ENCODE data around the gene CELF4.

Gene CELF4

DNA sequence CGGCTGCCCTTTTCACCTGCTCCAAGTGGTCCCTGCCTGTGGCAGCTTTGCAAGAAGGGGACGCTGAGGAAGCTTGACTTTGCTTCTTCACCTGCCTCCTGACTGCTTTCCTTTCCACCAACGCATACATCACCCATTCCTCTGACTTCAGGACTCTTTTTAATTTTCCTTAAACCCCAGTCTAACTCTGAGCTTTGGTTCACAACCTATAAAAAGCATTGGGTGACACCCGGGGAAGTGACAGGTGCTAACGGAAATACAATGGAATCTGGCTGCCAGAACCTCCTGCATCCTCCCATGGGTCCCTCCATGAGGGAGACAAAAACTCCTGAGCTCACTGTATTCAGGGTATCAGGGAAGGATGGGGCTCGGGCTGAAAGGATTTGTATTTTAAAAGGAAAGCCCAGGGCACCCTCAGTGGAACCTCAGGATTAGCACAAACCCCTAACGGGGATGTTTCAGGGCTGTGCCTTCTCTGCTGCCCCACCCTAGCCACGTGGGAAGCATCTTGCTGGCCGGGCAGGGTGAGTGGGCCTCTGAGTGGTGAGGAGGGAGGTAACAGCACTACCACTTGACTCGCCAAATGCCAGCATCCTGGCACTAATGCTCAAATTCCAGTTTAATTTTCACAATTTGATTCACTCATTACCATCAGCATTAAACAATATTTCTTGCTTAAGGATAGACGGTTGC lies 284.8 kb downstream of the CELF4 start:
- DNase-seq (ENCODE audit: low spot score), result no peak

DNA sequence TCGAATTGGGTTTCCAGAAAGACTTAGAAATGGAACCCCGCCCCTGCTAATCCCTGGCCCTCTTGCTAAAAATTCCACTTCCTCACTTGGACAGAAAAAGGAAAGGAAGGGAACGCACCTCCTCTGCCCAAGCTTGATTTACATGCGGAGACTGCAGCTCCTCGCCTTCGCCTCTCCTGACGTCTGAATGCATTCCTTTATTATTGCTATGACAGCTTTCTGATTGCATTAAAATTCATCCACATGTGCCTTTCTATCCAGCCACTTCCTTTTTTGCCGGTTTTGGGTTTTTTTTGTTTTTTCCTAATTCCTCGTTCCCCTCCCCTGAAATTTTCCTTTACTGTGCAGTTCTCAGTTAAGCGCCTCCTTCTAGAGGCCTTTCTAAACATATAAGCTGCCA lies 287.8 kb downstream of the CELF4 start:
- DNase-seq (ENCODE audit: low spot score), result no peak

DNA sequence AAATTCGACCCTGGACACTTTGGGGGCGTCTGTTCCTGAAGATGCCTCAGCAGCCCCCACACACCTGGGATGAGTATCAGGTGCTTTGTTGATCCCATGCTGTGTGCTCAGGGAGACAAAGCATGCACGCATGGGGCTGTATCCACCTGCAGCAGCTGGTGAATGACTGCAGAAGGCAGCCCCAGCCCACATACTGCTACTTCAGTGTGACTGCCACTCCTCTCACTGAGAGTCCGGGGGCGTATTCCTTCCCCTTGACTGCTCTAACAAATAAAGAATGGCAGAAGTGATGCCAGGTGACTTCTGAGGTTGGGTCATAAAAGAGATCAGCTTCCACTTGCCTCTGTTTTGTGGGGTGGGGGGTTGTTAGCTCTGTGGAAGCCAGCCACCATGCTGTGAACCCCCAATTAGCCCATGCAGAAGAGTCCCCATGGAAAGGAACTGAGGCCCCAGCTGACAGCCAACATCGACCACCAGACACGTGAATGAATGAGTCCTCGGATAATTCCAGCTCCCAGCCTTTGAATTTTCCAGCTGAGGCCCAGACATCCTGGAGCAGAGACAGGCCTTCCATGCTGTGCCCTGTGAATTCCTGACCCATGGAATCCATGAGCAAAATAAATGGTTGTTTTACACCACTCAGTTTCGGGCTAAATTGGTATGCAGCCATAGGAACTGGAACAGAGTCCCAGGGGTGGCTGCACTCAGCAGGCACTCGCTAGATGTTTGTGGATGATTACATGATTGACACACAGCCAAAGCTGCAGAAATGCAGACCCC lies 289.3 kb downstream of the CELF4 start:
- no peak for DNase-seq (ENCODE audit: low spot score)

DNA sequence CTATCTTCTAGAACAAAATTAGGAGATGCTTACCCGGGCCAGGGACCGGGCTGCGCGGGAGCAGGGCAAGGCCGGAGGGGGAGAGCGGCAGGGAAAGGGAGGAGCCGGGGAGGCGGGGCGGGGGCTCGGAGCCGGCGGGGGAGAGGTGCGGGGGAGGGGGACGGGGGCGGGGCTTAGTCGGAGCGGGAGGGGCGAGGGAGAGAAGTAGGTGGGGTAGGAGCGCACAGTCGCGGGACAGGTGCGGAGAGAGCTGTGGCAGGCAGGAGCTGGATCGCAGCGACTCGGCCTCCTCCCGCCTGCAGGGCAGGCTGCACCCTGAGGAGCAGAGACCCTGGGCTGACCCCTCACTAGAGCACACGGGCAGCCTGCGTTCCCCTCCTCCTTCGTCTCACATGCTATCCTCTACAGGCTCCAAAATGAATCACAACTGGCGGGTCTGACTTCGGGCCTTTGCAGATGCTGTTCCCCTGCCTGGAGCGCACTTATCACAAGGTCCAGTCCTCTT lies 290.3 kb downstream of the CELF4 start:
- no peak for DNase-seq (ENCODE audit: low spot score)

DNA sequence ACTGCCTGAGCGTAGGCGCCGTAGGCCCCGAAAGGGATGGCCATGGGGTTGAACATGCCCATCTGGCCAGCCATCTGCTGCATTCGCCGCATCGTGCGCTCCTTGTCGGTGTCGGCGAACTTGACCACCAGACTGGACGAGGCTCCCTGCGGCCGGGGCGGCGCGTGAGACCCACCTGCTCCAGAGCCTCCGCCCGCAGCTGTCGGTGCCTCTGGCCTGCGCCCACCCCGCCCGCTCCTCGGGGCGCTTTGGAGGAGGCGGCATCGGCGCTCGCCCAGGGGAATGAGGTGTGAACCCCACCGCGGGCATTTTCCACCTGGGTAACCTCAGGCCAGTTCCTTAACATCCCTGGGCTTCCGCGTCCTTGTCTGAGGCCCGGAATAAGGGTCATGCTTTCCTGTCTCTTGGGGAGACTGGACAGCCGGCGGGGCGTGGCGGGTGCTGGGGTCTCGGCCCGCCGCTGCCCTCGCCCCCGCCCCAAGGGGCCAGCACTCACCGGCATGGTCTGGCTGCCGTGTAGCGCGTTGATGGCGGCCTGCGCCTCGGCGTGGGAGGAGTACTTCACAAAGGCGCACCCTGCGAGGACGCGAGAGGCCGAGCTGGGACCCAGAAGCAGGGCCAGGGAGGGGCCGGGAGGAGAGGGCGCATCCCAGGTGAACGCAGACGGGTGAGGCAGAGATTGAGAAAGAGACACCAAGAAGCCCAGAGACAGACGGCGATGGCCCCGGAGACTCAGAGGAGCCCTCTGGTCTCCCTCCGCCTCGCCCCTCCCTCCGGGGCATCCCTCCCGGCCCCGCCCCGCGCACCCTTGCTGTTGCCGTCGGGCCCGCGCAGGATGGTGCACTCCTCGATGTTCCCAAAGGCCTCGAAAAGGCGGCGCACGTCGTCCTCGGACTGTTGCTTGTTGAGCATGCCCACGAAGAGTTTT lies 291.0 kb downstream of the CELF4 start:
- no peak for DNase-seq (ENCODE audit: low spot score)

DNA sequence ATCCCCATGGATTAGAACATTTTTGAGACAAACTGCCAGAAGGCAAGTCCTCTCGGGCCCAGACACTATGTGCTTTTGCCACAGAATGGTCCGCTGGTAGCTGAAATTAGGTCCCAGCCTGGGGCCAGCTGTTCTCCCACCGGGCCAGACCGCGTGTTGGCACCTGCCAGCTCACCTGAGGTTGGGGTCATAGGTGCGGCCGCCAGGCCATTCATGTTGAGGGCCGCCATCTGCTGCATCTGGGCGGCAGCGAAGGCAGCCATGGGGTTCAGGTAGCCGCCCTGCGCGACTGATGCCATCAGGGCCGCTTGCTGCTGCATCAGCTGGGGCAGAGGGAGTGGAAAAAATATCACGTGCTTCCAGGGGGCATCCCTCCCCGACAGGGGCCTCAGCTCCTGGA lies 292.8 kb downstream of the CELF4 start:
- no peak for DNase-seq (ENCODE audit: low spot score)

DNA sequence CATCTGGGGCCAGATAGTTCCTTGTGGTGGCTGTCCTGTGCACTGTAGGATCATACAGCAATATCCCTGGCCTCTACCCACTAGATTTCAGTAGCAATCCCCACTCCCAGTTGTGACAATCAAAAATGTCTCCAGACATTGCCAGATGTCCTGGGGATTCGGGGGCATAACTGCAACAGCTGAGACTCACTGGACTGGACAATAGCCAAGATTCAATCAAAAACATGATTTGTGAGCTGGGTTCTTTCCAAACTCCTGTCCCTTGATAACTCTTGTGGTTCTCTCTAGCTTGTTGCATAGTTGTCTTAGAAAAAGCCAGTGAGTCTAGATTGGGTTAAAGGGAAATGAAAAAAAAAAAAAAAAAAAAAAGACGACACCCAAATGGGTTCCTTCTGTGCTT lies 293.4 kb downstream of the CELF4 start:
- no peak for DNase-seq (ENCODE audit: low spot score)

DNA sequence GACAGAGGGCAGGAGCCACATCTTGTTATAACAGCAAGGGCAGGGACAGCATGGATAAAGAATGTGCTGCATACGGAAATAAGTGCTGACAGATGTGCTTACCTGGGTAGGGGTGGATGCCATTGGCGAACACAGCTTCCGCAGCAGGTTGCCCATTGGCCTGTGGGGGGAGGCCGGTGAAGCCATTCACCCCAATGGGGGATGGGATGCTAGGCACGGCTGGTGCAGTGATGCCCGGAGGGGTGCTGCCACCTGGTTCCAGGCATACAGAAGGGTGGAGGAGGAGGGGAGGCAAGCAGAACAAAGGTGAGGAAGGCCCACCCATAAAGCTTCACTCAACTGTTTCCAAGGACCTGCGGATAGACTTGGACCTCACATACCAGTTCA lies 294.9 kb downstream of the CELF4 start:
- DNase-seq (ENCODE audit: low spot score), result no peak

DNA sequence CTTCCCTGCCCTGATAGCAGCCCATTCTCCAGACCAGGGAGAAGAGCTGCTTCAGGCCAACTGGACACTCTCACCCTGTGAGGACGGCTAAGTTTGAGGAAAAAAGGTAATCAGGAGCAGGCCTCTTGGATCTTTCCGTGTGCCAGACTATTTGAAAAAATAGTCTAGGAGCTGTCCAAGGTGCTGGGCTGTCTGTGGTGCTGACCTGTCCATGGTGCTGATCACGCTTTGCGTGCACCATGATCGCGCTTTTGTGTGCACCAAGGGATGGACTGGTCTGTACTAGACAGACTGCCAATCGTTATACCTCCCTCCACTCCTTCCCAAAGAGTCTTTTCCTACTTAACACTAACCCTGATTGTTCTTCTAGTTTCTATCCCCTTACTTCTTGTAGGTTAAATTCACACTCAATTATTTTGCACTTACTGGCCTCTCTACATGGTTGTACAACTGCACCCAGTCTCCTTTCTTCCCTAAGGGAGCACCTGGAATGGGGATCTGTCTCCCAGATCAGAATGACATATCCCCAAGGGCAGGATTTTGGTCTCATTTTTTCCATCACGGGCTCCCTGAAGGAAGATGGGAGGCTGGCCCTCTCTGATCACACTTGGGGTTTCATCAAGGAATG lies 295.4 kb downstream of the CELF4 start:
- DNase-seq (ENCODE audit: low spot score), result no peak

DNA sequence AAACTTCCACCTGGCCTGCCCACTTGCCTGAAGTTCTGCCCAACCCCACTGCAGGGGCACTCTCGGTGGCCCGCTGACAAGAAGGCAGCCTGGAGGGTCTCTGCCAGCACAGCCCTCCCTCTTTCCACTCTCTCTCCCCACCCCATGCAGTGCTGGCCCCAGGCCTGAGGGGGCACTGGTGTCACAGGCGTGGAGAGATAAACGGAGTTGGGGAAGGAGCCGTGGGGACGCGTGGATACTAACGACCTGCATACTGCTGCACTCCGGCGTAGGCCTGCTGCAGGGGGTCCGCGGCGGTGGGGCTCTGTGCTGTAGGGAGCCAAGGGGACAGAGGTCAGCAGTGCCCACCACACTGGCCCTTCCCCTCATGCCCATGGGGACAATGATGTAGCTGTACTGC lies 299.3 kb downstream of the CELF4 start:
- no peak for DNase-seq (ENCODE audit: low spot score)

DNA sequence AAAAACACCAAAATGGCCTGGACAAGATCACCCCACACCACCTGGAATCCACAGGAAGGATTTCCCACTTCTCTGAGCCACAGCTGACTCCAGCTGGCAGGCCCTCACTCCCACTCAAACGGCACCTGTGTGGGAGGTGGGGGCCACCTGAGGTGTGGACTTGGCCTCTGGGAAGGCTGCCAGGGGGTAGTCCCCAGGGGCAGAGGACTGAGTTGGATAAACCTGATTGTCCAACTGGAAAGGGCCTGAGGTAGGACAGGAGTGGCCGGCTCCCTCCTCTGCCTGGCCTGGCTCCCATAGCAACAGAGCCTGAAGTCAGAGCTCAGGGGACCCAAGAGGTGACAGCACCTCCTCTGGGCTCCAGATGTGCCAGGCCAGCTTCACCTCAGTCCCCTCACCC lies 300.2 kb downstream of the CELF4 start:
- DNase-seq (ENCODE audit: low spot score), result no peak

DNA sequence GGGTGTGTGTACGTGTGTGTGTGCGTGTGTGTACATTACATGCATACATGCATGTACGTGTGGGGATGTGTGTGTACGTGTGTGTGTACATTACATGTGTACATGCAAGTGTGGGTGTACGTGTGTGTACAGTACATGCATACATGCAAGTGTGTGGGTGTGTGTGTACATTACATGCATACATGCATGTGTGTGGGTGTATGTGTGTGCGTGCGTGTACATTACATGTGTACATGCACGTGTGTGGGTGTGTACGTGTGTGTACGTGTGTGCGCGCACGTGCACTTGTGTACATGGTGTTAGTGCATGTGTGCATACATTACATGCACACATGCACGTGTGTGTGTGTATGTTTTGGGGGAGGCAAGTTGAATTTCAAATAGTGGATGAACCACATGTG lies 300.6 kb downstream of the CELF4 start:
- DNase-seq (ENCODE audit: low spot score), result no peak

DNA sequence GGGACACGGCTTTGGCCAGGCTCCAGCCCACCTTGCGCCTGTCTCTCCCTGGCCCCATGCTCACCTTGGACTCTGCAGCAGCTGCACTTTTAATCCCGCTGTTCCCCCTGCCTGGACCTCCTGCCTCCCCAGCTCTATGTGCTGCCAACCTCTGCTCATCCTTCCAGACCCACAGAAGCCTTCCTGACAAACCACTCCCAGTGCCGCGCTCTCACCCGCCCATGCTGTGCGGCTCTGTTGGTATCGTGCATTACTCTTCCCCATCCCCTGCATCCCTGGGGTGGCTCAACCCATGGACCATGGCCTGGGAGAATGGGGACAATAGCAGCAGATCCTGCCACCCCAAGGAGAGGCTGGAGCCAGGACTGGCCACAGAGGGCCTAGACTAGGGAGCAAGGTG lies 303.6 kb downstream of the CELF4 start:
- DNase-seq (ENCODE audit: low spot score), result no peak

DNA sequence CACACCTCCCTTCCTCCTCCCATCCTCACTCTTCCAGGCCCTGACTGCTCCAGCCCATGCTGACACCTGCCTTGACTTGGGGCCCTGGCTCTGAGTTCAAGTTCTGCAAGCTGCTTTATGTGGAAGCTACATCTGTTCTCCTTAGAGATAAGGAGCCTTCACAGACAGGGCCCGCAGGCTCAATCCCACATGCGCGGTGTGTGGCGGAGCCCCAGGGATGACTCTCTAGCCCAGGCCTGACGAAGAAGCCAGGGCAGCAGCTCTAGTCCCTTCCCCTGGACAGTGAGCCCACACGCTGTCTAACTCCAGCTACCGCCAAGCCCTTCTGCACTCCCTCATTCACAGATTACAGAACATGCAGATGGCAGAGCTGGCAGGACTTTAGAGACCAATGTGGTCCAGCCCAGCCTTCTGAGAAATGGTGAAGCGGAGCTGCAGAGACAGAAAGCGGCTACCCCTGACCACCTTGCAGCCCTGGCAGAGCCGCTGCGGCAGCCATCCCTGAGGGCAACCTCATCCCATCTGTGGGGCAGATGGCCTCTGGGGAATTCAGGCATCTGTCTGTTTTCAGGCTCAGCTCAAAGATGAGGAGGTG lies 304.3 kb downstream of the CELF4 start:
- DNase-seq (ENCODE audit: low spot score), result no peak

DNA sequence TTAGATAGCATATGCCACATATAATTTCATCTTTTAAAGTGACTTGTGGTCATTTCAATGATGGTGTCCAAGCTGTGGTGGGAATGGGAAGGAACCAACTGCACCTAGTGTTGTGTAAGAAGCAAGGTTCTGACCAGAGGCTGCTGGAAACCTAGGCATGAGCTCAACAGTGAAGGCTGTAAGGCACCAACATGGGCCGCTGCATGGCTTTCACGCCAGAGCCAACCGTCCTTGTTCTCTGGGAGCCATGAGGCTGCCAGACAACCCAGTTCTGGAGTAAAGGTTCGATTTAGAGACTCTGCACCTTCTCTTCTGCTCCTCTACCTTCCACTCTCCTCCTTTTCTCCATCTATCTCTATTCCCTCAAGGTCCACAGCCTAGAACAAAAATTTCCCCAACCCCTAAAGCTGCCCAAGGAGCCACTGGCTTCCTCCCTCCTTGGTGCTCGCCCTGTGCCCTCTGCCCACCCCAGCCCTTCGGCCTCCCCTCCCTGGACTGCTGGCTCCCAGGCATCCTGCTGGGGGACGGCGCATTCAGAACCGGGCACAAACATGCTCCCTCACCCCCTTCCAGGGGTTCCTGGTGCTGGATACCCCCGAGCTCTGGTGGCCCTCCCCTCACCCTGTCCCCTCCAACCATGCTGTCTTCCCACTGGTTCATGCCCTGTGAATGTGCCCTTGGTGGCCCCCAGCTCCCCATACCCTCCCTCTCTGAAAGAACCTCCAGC lies 305.1 kb downstream of the CELF4 start:
- DNase-seq (ENCODE audit: low spot score), result no peak

DNA sequence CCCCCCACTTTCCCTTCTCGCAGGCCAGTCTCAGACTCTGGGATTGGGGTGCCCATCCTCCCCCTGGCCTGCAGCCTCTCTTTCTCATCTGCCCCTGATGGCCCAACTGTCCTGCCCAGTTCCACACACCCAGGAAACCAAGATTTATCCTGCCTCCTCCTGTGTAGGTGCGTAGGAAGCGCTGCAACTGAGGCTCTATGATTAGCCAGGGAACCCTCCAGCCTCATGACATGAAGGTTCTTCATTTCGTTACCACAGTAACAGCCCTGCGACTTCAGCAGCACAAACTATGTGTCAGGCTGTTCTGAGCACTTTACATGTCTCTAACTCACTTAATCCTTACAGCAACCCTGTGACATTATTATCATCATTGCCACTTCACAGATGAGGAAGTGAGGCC lies 305.9 kb downstream of the CELF4 start:
- no peak for DNase-seq (ENCODE audit: low spot score)

DNA sequence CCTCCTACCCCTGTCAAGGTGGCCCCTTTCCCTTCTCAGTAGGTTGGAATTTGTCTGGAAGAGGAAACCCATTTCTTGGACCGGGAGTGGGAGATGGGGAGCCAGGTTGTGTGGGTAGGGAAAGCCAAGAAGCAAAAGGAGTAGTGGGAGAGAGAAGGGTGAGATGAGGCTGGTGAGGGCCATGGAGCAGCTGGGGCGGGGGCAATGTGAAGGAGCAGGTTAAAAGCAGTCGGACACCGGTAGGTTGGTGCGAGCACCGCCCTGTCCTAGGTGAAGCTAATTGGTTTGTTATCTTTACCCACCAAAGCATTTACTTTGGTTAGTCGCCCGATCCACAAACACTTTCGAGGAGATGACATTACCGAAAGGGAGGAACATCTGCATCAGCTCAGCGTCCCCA lies 306.8 kb downstream of the CELF4 start:
- no peak for DNase-seq (ENCODE audit: low spot score)

DNA sequence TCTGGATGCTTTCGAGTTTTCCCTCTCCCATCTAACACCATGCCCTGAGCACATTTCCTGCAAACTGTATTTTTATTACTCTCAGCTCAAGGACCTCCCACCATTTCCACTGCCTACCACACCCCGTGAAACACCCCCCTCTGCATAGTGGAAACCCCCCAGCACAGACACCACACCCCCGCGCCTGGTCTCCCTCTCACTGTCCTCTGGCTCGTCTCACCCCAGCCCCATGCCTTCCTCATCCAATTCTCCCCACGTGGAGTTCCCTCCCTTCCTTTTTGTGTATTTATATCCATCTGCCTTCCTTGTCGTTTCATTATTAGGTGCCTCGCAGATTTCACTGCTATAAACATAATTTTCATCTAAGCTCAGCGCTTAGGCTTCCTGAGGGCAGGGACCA lies 307.5 kb downstream of the CELF4 start:
- no peak for DNase-seq (ENCODE audit: low spot score)

DNA sequence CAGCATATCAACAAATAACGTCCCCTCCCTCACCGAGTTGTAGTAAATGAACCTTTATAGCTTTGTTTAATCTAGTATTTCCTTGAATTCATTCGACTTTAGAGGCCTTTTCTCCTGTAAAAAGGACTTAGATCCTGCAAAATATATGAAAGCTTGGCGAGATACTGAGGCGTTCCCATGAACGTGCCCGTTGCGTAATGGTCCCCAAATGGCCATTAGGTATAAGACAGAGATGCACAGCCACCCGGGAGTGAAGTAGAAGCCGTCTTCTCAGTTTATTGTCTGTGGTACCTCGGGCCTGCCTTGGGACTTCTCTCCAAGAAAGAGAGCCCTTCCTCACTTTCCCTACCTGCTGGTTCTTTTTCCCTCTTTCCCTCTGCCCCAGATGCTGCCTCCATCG lies 310.6 kb downstream of the CELF4 start:
- no peak for DNase-seq (ENCODE audit: low spot score)

DNA sequence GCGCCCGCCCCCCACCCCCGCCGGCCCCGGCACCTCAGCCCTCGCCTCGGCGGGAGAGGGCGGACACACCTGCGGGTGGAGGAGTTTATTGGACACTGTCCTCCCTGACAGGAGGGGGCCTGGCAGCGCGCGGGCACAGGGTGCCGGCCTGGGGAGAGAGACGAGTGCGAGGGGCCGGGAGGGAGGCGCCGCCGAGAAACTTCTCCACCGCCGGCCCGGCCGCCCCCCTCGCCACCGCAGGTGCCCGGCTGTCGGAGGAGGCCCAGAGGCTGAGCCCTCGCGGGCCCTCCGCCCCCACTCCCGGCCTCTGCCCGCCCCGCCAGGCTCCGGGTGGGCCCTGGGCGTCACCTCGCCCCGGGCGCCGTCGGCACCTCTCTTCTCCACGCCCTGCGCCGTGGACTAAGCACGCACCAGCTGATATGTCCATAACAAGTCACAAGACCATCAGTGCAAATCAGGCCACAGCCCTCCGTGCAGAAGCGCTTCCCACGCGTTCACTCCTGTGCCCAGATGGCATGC lies 311.3 kb downstream of the CELF4 start:
- peak; percentile 4 for DNase-seq (ENCODE audit: low spot score)
